Esophagus (tissue), 2 donors: ENCODE data around the gene CTSC. TPM values are rescaled to one million over a fixed set of nuclear protein-coding genes. Genes with fewer than 3 reads are reported as not detected.

Experiments
- H3K27ac ChIP-seq, 2 donors: one replicate each; pipeline ENCODE4 v1.5.1; 2013; ENCODE audit warnings: low read depth in 2 of 2, mild to moderate bottlenecking in 2 of 2, inconsistent platforms in 1 of 2, low read length in 1 of 2, moderate library complexity in 1 of 2
- H3K27me3 ChIP-seq, 2 donors: one replicate each; pipeline ENCODE4 v1.6.1; 2013; ENCODE audit warnings: low read length in 2 of 2, control low read depth in 1 of 2, mild to moderate bottlenecking in 1 of 2; ENCODE audit not compliant: insufficient read depth in 2 of 2, control insufficient read depth in 1 of 2
- H3K36me3 ChIP-seq, 2 donors: one replicate each; pipeline ENCODE4 v1.6.1; 2013; ENCODE audit warnings: low read length in 1 of 2; ENCODE audit not compliant: control insufficient read depth in 2 of 2, insufficient read depth in 2 of 2
- H3K4me1 ChIP-seq, 2 donors: one replicate each; pipeline ENCODE4 v1.6.1; 2013; ENCODE audit warnings: low read length in 1 of 2; ENCODE audit not compliant: control insufficient read depth in 2 of 2, insufficient read depth in 2 of 2
- H3K4me3 ChIP-seq, 2 donors: one replicate each; pipeline ENCODE4 v1.5.1; 2013; ENCODE audit warnings: low read length in 2 of 2, mild to moderate bottlenecking in 2 of 2, low read depth in 1 of 2, moderate library complexity in 1 of 2
- H3K9me3 ChIP-seq, 2 donors: one replicate each; pipeline ENCODE4 v1.6.1; 2013; ENCODE audit warnings: mild to moderate bottlenecking in 2 of 2, low read depth in 1 of 2, low read length in 1 of 2, moderate library complexity in 1 of 2; ENCODE audit not compliant: control insufficient read depth in 2 of 2, insufficient read depth in 1 of 2
- WGBS, 2 donors: extraction: QIAGEN DNeasy Blood & Tissue Kit; methylation state at CpG; one replicate each; pipeline ENCODE4 v1.1.7; 2013; 5-methylcytosine and 5-hydroxymethylcytosine counted together
- polyA plus RNA-seq, 2 donors: library from polyadenylated mRNA; stranded (reverse); fragments of 200-250 nt; gene quantifications; one replicate each; pipeline ENCODE4 v1.2.3, GENCODE V29; 2013
- donor health status: healthy with polysubstance abuse.
- donor health status: Bipolar disorder and iron deficiency.

CTSC gene
- polyA plus RNA-seq, 2 donors: 33.8 to 35.3 TPM

GRCh38 chr11:88370782-88371181, 33.2 kb upstream of the CTSC start:
- no peak overlapping the region for H3K27ac ChIP-seq
- WGBS, 2 donors: 94 to 97% methylated on average over 2 of the region's 2 CpGs
- H3K4me1 ChIP-seq: no peaks in the 10 kb centered on the region
- H3K27me3 ChIP-seq: no peaks in the 10 kb centered on the region
- no peak overlapping the region for H3K4me3 ChIP-seq
- no peaks in the 10 kb centered on the region for H3K36me3 ChIP-seq
- no peaks in the 10 kb centered on the region for H3K9me3 ChIP-seq

GRCh38 chr11:88367310-88367709, 29.8 kb upstream of the CTSC start:
- Histone ChIP-seq H3K4me1 (no peaks in the 10 kb centered on the region), H3K36me3 (no peaks in the 10 kb centered on the region), H3K27me3 (no peaks in the 10 kb centered on the region), H3K4me3 (no peak overlapping the region), H3K9me3 (no peaks in the 10 kb centered on the region), H3K27ac (no peak overlapping the region)
- WGBS, 2 donors: 74 to 76% methylated on average over 3 of the region's 3 CpGs

GRCh38 chr11:88363648-88364065, 26.1 kb upstream of the CTSC start:
- Histone ChIP-seq H3K36me3 (no peaks in the 10 kb centered on the region), H3K4me1 (no peaks in the 10 kb centered on the region), H3K27ac (no peak overlapping the region), H3K4me3 (no peak overlapping the region), H3K9me3 (no peaks in the 10 kb centered on the region), H3K27me3 (no peaks in the 10 kb centered on the region)
- WGBS, 2 donors: 82 to 88% methylated on average over 2 of the region's 2 CpGs

- H3K4me3 ChIP-seq: no peak overlapping the region
- H3K36me3 ChIP-seq: no peaks in the 10 kb centered on the region
- no peak overlapping the region for H3K27ac ChIP-seq
- no peaks in the 10 kb centered on the region for H3K27me3 ChIP-seq
- H3K4me1 ChIP-seq: no peaks in the 10 kb centered on the region
- WGBS, 2 donors: 67 to 74% methylated on average over 1 of the region's 1 CpG
- no peaks in the 10 kb centered on the region for H3K9me3 ChIP-seq
These were observed 25.5 kb upstream of the CTSC start for GRCh38 chr11:88363004-88363403.

- no peak overlapping the region for H3K4me3 ChIP-seq
- WGBS, 2 donors: 85 to 95% methylated on average over 1 of the region's 1 CpG
- H3K27me3 ChIP-seq: no peaks in the 10 kb centered on the region
- no peaks in the 10 kb centered on the region for H3K36me3 ChIP-seq
- no peak overlapping the region for H3K27ac ChIP-seq
- no peaks in the 10 kb centered on the region for H3K9me3 ChIP-seq
- no peaks in the 10 kb centered on the region for H3K4me1 ChIP-seq
These were observed 22.6 kb upstream of the CTSC start for GRCh38 chr11:88360141-88360540.

GRCh38 chr11:88359541-88359940, 22.0 kb upstream of the CTSC start:
- no peak overlapping the region for H3K4me3 ChIP-seq
- 77 to 88% methylated on average over 1 of the region's 1 CpG for WGBS, 2 donors
- H3K4me1 ChIP-seq: no peaks in the 10 kb centered on the region
- H3K27ac ChIP-seq: no peak overlapping the region
- H3K9me3 ChIP-seq: no peaks in the 10 kb centered on the region
- H3K27me3 ChIP-seq: no peaks in the 10 kb centered on the region
- no peaks in the 10 kb centered on the region for H3K36me3 ChIP-seq

GRCh38 chr11:88359114-88359513, 21.6 kb upstream of the CTSC start:
- no peaks in the 10 kb centered on the region for H3K27me3 ChIP-seq
- H3K36me3 ChIP-seq: no peaks in the 10 kb centered on the region
- no peak overlapping the region for H3K27ac ChIP-seq
- H3K4me1 ChIP-seq: no peaks in the 10 kb centered on the region
- WGBS, 2 donors: 75 to 89% methylated on average over 1 of the region's 1 CpG
- H3K9me3 ChIP-seq: no peaks in the 10 kb centered on the region
- H3K4me3 ChIP-seq: no peak overlapping the region

GRCh38 chr11:88358040-88358431, 20.5 kb upstream of the CTSC start:
- Histone ChIP-seq H3K4me1 (no peaks in the 10 kb centered on the region), H3K4me3 (no peak overlapping the region), H3K36me3 (no peaks in the 10 kb centered on the region), H3K27ac (no peak overlapping the region), H3K9me3 (no peaks in the 10 kb centered on the region), H3K27me3 (no peaks in the 10 kb centered on the region)
- 83 to 85% methylated on average over 2 of the region's 2 CpGs for WGBS, 2 donors

GRCh38 chr11:88357323-88358039, 19.9 kb upstream of the CTSC start:
- H3K27ac ChIP-seq: no peak overlapping the region
- H3K9me3 ChIP-seq: no peaks in the 10 kb centered on the region
- H3K4me1 ChIP-seq: no peaks in the 10 kb centered on the region
- WGBS, 2 donors: 67% methylated on average over 3 of the region's 3 CpGs
- H3K36me3 ChIP-seq: no peaks in the 10 kb centered on the region
- H3K4me3 ChIP-seq: no peak overlapping the region
- H3K27me3 ChIP-seq: no peaks in the 10 kb centered on the region

- Histone ChIP-seq H3K4me3 (no peak overlapping the region), H3K36me3 (no peaks in the 10 kb centered on the region), H3K9me3 (no peaks in the 10 kb centered on the region), H3K27me3 (no peaks in the 10 kb centered on the region), H3K27ac (no peak overlapping the region), H3K4me1 (no peaks in the 10 kb centered on the region)
- WGBS, 2 donors: 61 to 67% methylated on average over 2 of the region's 2 CpGs
These were observed 18.4 kb upstream of the CTSC start for GRCh38 chr11:88355887-88356286.
